NK-92 treated with Interleukin-12 subunit alpha and Interleukin-12 subunit beta, amount 100 ng/mL, for 24 hours (cell line): ENCODE results near the gene SLC29A3.

ENCODE experiments used
- DNase-seq: peaks from one replicate; lab custom pipeline; 2025; lab: John Stamatoyannopoulos, UW

The SLC29A3 gene

DNA sequence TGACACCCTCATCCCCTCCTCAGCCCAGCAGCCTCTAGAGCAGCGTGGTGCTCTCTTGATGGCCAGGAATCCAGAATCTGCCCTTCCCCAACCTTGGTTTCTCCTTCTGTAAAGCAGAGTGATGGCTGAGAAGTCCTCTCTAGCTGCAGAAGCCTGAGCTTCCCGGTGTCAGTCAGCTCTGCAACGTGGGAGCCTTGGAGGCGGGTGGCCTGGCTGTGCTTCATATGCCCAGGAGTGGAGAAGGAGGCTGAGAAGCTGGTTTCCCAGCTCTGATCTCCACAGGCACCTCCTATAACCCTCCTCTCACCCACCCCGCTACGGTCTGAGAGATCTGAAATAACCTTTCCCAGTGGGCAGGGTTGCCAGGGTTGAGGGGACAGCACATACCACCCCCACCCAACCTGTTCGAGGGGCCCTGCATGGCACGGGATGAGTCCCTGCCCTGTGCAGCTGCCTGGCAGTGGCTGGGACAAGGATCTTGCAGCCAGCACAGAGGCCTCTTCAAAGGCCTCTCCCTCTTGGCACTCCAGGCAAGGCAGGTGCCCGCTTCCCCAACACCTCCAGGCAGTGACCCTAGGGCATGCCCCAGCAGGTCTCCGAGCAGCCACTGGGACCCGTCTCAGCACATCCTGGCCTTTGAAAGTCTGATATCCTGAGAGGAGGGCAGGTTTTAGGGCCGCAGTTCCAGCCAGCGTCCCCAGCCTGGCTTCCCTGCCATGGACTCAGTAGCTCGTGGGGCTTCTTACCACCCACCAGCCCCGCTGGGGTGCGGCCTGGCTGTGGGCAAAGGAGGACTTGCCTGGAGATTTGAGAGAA lies 18.3 kb upstream of the SLC29A3 start:
- DNase-seq: no peak

DNA sequence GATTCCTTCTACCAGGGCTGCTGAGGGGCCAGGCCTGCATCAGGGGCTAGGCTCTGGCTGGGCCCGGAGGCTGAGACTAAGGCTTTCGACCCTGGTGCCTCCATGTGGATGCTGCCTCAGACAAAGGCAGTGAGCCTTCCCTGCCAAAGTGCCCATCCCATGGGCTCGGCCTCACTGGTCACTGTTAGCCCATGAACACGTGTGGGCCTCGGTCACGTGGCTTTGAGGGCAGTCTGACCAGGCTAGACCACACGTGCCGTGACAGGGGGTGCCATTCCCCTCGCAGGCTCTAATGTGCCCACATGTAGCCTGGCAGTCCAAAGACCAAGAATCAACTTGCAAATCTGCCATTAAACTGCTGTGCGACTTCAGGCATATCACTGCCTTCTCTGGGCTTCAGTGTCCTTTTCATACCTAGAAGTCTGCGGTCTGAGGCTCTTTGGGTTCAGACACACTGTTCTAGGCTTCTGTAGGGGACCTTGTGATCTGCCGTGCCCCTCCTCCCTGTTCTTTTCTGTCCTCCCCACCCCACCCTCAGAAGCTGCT lies 17.6 kb upstream of the SLC29A3 start:
- no peak for DNase-seq

DNA sequence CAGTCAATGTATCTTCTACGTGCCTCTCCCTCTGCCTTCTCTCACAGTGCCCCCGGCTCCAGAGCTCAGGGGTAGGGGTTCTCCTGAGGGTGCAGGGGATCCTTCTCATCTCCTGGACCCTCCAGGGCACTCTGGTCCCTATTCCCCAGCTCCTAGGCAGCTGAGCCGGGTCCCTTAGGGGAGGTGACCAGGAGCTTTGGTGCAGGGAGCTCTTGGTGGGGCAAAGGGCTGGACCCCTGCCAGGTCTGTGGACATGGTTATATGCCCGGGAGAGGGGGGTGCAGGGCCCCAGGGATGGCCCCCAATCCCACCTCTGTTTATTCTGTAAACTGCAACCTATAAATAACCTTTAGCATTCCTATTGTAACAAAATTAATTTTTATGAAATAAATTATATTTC lies 16.6 kb upstream of the SLC29A3 start:
- DNase-seq: no peak

DNA sequence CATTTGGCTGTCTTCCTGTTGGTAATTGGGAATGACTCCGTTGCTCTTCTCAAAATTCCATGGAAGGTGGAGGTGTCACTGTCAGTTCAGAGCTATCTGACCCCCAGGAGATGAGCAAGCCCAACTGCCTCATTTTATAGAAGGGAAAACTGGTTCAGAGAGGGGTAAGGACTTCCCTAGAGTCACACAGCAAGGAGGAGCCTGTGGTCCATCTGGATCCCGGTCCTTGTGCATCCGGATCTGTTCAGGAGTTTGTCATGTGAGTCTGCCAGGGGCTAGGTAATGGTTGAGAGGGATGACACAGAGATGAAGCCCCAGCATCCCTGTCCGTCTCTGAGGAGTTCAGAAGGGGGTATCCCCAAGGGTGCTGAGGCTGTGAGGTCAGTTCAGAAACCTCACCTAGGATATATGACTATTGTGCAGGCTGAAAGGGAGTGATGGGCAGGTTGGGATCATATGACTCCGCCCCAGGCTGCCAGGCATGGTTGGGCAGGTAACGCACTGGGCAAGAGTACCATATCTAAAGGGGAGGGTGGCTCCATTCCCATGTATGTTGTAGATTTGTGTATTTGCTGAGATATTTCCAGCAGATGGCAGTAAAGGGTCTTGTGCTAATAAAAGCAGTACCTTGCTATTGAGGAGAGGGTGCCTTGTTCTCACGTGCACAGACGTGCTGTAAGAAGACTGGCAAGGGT lies 16.0 kb upstream of the SLC29A3 start:
- no peak for DNase-seq

DNA sequence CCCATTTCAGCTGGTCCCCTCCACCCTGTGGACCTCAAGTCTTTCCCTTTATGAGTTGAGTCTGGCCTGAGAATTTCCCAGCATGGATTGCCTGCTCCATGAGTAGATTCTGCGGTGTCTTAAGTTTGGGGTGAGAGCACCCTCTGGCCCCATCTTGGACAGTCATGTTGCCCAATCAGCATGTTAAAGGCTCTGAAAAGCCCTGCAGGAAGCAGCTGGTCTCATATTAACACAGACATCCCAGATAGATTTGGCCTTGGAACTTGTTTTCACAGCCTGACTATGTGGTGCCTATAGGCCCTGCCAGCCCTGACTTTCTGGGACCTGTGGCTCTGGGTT lies 15.5 kb upstream of the SLC29A3 start:
- DNase-seq: no peak

DNA sequence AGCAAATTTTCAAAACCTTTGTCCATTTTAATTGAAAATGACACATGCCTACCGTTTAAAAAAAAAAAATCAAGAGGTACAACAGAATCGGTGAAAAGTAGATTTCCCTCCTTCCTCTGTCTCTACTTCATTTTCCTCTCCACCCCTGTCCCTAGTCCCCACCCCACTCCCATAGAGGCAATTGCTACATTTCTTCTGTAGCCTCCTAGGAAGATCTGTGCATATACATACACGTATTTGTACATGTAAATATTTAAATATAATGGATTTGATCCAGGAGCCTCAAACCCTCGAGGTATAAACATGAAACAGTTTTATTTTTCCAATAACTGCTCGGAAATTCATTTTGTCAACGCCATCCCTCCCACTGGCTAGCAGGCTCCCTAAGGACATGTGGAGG lies 14.1 kb upstream of the SLC29A3 start:
- DNase-seq: no peak

DNA sequence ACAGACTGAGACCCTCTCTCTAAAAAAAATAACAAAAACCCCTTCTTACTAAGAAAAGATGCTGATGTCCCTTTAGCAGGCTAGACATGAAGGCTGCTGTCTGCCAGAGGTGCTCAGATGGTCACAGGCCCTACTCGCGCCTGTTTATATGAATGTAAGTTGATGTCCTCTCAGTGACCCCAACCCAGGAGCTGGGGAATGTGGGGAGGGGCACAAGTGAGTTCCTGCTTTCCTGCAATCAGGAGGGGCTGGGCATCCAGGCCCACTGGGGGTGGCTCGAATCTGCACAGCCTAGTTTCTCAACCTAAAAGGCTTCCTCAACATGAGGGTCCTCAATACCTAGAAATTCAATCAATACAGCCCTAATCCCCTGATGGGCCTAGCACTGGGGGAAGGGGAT lies 12.1 kb upstream of the SLC29A3 start:
- DNase-seq: no peak

DNA sequence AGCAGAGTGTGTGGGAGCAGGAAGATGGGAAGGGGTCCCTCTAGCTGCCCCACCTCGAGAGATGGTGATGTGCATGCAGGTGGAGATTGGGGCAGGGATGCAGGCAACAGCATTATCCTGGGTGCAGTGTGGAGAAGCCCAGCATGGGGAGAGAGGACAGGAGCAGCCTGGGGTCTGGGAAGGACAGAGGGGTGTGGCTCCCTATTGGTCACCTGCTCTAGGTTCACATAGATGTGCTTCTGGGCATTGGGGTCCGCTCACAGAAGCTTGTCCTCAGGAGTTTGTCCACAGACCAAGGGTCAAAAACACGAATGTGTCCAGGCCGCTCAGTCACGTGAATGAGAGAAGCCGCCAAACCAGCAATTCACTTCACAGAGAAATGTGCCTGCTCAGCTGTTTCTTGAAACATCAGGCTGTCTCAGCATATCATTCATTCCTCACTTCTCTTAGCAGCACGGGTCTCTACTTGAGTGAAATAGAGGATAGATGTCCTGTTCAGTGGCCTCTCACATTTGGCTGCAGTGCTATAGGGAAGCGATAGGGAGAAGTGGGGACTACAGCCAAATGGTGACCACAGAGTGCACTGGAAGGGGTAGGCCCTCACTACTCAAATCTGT lies 11.5 kb upstream of the SLC29A3 start:
- no peak for DNase-seq

DNA sequence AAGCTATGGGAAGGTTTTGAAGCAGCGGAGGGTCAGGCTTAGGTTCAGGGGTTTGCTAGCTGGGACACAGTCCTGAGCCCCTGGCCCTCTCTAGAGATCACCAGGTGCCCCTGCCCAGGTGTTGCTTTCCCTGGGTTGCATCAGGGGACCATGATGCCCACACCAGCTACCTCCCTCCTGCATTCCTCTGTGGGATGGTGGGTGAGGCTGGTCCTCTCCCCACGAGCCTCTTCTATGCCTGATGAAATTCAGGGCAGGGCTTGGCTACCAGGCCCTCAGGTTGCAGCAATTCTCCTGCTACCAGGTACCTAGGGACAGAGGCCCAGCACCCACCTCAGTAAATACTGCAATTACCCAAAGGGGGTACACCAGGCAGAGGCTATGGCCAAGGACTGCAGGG lies 10.8 kb upstream of the SLC29A3 start:
- DNase-seq: no peak

DNA sequence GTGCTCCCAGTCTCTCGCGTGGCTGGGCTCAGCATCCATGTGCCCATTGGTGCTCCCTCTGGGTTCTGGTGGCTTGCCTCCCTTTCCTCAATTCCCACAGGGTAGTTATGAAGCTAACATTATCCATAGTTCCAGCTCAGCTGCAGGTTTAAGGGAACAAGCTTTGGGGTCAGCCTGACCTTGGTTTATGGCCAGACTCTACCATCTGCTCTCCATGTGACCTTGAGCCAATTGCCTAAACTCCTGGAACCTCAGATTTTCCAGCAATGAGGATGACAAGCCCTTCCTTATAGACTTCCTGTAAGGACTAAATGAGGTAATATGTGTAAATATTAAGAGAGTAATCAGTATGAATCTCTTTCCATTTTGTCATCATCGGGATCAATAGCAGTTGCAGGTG lies 10.1 kb upstream of the SLC29A3 start:
- no peak for DNase-seq

DNA sequence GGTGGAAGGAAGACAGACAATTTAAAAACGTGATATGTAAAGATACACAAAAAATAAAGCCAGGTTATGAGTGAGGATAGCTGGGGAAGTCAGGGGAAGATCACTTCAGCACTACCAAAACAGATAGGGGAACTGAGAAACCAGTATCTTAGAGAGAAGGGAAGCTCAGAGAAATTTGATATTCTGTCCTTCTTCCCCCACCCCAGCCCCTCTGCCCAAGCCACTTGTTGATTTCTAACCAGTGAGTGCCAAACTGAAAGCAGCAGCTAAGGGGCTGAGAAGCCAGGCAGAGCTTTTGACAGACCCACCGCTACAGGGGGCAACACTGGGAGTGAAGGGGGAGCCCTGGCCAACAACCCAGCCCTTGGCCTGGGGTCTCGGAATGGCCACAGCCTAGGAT lies 9.1 kb upstream of the SLC29A3 start:
- DNase-seq: no peak

DNA sequence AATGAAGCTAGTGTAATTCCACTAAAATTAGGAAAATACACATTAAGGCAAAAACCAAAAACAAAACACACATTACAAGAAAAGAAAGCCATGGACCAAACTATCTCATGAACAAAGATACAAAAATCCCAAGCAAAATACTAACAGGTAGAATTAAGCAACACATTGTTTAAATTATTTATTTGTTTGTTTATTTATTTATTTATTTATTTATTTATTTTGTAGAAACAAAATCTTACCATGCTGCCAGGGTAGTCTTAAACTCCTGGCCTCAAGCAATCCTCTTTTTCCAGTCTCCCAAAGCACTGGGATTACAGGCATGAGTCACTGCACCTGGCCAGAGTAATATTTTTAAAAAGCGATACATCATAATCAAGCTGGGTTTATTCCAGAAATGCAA lies 6.8 kb upstream of the SLC29A3 start:
- no peak for DNase-seq

DNA sequence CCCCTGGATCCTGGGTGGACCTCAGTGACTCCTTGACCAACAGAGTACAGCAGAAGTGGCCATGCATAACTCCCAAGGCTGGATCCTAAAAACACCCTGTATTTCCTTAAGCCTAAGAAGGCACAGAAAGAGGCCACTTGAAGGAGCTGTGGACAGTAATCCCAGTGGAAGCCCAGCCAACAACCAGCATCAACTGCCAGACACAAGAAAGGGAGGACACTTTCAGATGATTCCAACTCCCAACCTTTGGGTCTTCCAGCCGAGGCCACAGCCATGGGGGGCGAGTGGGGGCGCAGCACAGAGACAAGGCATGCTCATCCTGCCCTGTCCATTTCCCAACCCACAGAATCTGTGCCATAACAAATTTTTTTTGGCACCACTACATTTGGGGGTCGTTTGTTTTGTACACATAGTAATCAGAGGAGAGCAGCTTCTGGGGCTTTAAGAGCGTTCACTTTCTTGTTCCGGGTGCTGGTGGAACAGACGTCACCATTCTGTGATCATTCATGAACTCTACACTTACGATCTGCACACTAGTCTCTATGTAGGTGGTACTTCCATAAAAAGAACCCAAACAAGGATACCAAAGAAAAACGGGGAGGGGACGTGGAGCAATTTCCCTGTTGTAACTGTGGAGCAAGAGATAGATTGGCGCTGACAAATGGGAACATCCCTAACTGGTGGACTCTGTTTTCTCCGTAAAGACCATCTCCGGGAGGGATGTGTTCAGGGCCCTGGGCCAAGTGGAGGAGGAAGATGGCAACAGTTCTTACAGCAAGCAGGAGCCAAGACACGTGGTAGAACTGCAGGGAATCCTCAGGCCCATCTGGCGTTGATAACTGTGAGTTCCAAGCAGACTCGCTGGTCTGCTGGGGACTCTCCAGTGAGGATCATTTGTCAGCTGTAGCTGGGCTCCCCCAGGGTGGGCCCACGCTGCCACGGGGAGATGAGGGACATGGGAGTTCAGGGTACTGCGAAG lies 6.0 kb upstream of the SLC29A3 start:
- no peak for DNase-seq

DNA sequence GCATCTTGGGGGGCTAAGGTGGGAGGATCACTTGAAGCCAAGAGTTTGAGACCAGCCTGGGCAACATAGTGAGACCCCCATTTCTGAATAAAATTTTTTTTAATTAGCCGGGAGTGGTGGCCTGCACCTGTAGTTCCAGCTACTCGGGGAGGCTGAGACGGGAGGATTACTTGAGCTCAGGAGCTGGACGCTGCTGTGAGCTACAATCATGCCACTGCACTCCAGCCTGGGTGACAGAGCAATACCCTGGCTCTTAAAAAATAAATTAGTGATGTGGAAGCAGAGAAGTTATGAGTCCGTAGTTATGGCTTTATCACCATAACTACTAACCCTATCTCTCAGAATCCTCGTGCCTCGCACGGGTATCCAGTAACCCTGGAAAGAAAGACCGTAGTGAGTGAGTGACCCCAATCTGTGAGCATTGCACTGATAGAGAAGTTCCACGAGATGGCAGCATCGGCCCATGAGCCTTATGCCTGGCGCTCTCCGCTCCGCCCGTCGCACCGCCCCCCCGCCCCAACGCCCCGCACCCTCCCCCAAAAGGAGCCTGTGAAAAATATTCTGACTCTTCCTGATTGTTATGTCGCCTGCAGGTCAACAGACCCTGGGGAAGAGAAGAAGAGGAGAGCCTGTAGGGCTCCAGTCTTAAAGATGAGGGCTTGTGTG lies 4.9 kb upstream of the SLC29A3 start:
- no peak for DNase-seq

DNA sequence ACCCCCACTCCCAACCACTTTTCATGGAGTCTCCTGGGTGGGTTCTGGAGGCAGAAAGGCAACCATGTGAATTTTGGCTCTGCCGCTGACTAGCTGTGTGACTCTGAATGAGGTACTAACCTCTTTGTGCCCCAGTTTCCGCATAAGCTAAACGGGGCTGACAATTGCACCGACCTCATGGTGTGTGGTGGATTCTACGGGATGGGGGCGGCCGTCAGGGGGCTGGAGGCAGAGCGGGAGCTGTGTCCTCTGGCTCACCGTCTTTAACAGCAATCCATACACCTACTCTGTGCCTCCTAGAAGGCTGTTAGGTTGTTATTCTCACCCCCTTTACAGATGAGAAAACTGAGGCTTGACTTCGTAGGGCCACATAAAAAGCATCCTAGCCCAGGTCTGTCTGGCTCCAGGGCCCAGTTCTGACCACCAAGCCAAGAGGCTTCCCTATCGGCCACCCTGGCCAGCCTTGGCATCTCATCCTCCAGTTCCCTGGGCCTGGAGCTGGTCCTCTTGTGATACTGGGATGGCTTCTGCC lies 4.3 kb upstream of the SLC29A3 start:
- DNase-seq: no peak

DNA sequence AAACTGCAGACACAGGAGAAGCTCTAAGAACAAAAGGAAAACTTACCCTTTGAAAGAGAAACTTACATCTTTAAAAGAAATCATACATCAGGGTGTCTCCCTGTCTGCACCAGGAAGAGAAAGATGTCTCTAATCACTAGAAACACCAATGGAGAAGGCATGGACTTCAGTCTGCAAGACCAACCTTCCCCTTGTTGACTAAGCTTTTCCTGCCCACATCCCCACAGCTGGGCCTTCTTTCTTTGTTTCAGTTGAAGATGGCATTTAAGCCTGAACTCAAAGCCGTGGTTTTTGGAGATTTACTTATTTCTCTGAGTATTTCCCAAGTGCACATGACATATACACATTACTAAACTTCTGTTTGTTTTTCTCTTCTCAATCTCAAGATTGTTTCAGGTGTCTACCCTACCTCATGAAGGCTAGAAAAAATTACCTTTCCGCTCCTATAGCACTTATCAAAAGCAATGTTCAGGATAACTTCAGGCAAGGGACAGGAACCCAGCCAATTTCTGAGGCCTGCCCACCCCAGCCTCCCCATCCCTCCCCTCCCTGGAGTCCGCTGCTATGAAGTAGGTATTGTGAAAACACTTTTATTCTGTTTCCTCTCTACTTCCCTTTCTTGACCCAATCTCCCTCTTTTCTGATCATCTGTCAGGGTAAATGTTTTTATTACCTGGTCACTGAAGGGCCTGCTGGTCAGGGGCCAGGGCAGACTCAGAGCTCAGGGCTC lies 2.8 kb upstream of the SLC29A3 start:
- no peak for DNase-seq

DNA sequence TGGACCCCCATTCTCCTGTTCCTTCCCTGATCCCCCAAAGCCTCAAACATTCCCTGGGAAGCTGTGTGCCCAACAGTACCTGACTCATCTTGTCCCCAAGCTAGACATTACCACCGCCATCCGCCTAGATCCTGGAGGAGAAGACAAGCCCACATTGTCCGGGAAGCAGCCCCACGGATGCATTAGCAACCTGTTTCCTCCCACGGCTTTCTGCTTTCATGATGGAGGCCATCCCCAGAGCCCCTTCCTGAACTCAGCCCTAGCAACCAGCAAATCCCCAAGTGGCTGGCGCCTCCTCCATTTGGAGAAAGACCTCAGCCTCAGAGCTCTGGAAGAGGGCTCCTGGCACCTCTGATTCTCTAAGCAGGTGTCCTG lies 2.3 kb upstream of the SLC29A3 start:
- no peak for DNase-seq

DNA sequence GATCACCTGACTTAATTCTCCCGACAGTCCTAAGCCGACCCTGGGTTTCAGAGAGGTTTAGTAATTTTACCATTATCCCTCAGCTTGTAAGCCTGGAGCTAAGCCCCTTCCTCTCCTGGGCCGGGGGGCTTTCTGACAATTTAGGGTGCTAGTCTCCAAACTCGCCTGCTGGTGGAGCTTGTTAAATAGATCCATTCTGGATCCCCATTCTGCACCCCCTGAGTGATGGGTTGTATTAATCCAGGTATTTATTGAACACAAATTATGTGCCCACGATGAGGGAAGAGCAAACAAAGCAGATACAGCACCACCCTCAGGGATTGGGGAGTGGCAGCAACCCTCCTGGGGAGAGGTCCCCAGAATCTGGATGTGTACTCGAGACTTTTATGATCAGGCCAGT lies 1.3 kb upstream of the SLC29A3 start:
- DNase-seq: no peak

DNA sequence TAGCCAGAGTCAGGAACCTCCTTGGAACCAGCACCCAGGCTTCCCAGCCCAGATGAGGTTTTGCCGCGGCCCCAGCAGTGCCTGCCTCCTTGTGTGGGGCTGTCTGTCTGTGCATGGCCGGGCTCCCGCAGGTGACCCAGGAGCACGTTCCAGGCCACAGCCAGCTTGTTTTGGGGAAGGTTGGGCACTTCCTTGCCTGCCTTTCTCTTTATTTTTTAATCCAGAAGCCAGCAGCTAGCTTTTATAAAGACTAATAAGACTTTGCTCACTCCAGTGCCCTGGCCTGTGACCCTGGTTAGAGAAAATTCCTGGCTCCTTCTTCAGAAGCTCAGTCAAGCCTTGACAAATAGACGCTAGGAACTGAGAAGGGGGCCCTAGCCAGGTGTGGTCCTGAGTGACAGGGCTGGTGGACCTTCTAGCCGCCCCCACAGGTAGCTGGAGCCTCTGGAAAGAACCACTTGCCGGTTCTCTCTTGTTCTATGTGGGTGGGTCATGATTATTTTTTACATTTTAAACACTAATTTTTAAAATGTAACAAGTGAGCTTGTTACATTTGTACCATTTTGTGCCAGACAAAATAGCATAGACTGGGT lies 837 bp downstream of the SLC29A3 start:
- DNase-seq: no peak

DNA sequence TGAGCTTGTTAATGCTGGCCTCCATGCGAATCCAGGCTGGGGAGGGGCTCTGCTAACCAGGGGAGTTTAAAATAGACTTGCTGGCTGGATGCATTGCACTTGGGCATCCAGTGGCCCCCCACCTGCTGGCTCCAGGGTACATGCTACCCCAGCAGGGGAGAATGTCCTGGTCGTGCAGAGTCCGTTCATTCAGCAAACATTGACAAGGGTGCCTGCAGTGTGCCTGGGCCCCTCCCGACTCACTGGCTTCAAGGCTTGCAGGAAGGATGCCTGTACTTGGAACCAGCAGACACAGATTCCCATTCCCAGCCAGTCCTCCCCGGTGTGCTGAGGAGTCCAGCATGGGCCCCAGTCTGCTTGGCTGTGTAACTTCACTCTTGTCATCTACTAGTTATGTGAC lies 1.5 kb downstream of the SLC29A3 start:
- DNase-seq: no peak
